Kidney epithelial cell (primary cell): Measurements from ENCODE around the gene LRRC15. TPM values are rescaled to one million over a fixed set of nuclear protein-coding genes. Genes with fewer than 3 reads are reported as not detected.

ENCODE experiments used
- DNase-seq: peaks from one replicate; pipeline ENCODE4 v3.0.0-alpha.2; 2010; ENCODE audit warnings: low read depth
- H3K27me3 ChIP-seq: 2 replicates; pipeline ENCODE4 v1.6.0; 2011; ENCODE audit warnings: low read length; ENCODE audit not compliant: control insufficient read depth, insufficient read depth
- H3K36me3 ChIP-seq: 2 replicates; pipeline ENCODE4 v1.5.1; 2011; ENCODE audit warnings: low read length; ENCODE audit not compliant: control insufficient read depth, insufficient read depth
- H3K4me3 ChIP-seq: 2 replicates; pipeline ENCODE4 v1.5.1; 2011; ENCODE audit warnings: low read depth, mild to moderate bottlenecking, control low read depth, low read length
- total RNA-seq: library from RNA; depleted of rRNA; stranded (reverse); fragments of >200 nt; gene quantifications from 2 replicates; pipeline ENCODE4 v1.2.3, GENCODE V29; 2015
- TF ChIP-seq, protein P1 (sequence below): IDR thresholded peaks from 2 replicates; pipeline ENCODE4 v1.5.1; 2011; ENCODE audit warnings: mild to moderate bottlenecking, moderate library complexity, low read length, control low read depth, inconsistent platforms; ENCODE audit not compliant: insufficient read depth, poor library complexity, severe bottlenecking

Gene LRRC15
- total RNA-seq, 1 donor from 2014 or later = not detected

DNA sequence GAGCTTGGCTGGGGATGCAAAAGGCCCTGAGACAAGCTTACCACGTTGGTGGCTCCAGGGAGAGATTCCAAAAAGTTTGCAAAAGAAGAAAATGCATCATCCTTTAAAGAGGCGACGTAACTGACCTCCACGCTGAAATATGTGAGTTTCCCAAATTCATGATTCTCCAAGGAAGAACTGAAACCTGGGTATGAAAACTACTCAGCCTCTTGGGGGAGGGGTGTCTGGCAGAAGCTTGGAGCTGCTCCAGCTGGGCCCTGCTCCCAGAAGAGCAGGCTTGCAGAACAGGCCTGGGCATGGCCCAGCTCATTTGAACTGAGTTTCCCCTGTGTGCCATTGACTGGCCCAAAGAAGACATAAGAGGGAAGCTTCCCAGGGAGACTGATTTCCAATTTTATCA is 39.0 kb downstream of the LRRC15 start:
- TF ChIP-seq, protein P1, sequence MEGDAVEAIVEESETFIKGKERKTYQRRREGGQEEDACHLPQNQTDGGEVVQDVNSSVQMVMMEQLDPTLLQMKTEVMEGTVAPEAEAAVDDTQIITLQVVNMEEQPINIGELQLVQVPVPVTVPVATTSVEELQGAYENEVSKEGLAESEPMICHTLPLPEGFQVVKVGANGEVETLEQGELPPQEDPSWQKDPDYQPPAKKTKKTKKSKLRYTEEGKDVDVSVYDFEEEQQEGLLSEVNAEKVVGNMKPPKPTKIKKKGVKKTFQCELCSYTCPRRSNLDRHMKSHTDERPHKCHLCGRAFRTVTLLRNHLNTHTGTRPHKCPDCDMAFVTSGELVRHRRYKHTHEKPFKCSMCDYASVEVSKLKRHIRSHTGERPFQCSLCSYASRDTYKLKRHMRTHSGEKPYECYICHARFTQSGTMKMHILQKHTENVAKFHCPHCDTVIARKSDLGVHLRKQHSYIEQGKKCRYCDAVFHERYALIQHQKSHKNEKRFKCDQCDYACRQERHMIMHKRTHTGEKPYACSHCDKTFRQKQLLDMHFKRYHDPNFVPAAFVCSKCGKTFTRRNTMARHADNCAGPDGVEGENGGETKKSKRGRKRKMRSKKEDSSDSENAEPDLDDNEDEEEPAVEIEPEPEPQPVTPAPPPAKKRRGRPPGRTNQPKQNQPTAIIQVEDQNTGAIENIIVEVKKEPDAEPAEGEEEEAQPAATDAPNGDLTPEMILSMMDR = no peak
- peaks cover 16% of the 10 kb centered on the region for H3K27me3 ChIP-seq
- no peak for DNase-seq
- H3K36me3 ChIP-seq = no peaks in the 10 kb centered on the region
- no peak overlapping the region for H3K4me3 ChIP-seq

DNA sequence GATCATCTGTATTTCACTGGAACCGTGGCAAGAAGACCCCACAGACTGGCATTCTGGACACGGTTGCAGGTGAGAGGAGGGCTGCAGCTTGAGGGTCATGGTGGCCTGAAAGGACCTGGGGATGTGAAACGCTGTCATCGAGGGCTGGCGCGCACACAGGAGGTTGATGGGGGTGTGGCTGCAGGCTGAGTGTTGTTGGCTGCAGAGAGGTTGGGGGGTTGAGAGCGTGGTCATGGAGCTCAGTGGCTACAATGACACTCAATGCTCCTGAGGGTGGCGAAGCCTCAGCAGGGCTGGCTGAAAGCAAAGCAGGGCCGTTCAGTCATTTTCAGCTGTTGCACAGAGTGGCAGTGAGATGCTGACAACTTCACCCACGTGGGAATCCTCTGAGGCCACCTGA is 39.4 kb downstream of the LRRC15 start:
- Histone ChIP-seq H3K4me3 (no peak overlapping the region), H3K36me3 (no peaks in the 10 kb centered on the region), H3K27me3 (peaks cover 16% of the 10 kb centered on the region)
- no peak for DNase-seq
- TF ChIP-seq, protein P1 = no peak

DNA sequence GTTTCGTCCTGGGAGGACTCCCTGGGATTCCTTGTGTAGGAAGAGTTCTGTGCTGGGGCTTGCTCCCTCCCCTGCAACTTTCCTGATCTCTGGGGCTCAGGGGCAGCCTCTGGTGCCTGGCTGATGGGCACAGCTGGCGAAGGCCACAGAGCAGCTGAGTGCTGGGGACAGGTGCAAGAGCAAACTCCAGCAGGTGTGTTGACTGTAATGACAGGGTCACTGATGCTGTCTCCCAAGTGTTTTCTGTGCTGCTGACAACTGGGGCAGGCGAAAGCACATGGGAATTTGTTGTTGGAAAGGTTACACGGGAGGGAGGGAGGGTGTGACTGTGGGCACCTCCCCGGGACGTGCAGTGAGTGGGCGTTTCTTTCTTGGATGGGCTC is 40.0 kb downstream of the LRRC15 start:
- no peaks in the 10 kb centered on the region for H3K36me3 ChIP-seq
- H3K4me3 ChIP-seq = no peak overlapping the region
- peaks cover 16% of the 10 kb centered on the region for H3K27me3 ChIP-seq
- TF ChIP-seq, protein P1 = no peak
- DNase-seq = no peak

DNA sequence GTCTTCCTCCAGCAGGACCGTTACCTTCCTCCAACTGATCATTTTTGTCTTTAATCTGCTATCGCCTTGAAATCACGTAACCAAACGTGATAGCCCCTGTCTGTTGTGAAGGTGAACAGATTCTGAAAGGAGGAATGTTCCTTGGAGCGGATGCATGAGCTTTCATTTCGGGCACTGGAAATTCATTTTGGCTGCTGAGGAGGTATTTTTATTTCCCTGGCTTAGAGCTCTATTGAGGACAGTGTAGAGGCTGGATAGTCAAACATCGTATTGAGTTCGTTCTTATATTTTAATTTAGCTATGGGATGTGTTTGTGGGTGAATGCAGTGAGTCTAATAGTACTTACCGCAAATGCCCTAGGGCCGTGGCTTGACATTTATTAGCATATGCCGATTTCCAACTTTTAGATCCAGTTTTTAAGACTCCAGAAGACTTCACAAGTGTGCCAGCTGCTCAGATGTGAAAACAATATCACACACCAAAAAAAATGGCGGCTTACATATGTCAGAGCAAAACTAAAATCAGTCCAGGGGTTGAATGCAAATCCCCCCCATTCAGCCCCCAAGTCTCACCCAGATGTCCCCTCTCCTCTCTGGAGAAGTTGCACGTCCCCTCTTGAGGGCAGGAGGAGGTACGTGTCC is 40.5 kb downstream of the LRRC15 start:
- Histone ChIP-seq H3K4me3 (no peak overlapping the region), H3K36me3 (no peaks in the 10 kb centered on the region), H3K27me3 (peaks cover 16% of the 10 kb centered on the region)
- TF ChIP-seq, protein P1 = no peak
- no peak for DNase-seq

DNA sequence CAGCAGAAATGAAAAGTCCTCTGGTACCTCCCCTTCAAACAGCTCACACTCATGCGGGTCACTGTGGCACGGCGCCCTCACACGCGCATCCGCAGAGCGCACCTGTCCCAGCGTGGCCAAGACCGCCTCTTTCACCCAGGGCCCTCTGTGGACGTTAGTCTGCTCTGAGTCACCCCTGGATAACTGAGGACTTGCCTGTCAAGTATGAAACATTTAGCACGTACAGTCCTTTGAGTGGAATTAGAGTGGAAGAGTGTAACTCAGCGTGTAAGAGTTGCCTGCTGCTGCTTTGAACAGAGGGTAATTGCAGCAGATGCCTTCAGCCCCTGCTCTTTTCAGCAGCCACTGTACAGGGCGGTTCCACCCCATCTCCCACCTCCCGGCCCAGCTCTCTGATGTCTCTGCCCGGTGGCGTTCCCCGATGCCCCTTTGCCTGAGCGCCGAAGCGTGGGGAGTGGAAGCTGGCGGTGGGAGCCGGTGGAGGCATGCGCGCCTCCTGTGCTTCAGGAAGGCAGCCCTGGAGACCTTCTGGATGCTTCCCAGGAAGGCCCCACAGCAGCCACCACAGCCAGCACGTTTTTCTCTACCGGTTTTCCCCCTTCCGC is 41.4 kb downstream of the LRRC15 start:
- no peaks in the 10 kb centered on the region for H3K36me3 ChIP-seq
- TF ChIP-seq, protein P1 = no peak
- H3K4me3 ChIP-seq = no peak overlapping the region
- peaks cover 11% of the 10 kb centered on the region for H3K27me3 ChIP-seq
- DNase-seq = peak; percentile 76
